ENCODE results near the gene FXR2. TPM values are rescaled to one million over a fixed set of nuclear protein-coding genes. Genes with fewer than 3 reads are reported as not detected.

The FXR2 gene
- total RNA-seq, 1 experiment from 2014 or later: 20.3 TPM

DNA sequence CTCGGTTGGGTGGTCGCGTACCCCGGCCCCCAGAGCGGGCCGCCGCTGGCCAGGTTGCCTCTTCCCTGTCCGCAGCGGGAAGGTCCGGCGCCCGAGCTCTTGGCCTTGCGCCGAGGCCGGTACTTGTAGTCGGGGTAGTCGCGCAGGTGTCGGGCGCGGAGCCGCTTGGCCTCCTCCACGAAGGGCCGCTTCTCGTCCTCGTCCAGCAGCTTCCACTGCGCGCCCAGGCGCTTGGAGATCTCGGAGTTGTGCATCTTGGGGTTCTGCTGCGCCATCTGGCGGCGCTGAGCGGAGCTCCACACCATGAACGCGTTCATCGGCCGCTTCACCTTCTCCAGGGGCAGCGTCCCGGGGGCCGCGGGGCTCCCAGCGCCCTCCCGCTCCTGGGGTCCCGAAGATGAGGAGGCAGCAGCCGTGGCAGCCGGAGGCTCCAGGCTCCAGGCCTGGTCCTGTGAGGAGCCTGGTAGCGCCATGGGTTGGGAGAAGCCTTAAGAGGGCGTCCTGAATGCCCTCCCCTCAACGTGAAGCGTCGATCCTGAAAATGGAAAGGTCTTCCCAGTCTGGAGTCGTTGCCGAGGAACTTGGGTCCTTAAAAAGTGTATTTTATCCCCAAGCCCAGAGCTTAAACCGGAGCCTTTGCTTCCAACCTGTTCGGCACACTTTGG is 25.4 kb downstream of the FXR2 start:
- no peak for DNase-seq (ENCODE audit: low read depth)

DNA sequence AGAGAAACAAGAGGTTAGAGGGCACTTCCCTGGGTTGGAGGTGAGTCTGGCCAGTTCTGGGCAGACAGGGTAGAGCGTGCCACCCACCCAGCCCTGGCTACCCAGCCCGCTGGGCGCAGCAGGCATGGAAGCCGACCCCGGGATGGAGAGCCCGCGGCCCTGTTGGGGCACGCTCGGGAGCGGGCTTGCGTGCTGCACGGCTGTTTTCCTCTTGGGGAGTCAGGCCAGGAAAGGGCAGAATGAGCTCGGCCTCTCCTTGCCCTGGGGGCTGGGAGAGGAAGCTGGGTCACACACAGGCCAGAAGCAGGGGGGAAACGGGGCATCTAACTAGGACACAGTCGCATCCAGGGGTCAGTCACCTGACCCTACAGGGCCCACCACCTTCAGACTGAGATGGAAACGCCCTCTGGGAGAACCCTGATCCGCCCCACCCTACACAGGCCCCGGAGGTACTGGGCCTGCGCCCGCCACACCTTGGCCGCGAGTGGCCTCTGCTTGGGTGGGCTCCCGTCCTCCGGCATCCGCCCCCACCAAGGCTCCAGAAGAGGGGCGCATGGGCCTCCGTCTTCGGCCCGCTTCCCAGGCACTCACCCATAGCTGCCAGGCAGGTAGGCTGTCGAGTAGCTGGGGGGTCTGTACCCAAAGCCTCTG is 26.0 kb downstream of the FXR2 start:
- peak; percentile 58 for DNase-seq (ENCODE audit: low read depth)

DNA sequence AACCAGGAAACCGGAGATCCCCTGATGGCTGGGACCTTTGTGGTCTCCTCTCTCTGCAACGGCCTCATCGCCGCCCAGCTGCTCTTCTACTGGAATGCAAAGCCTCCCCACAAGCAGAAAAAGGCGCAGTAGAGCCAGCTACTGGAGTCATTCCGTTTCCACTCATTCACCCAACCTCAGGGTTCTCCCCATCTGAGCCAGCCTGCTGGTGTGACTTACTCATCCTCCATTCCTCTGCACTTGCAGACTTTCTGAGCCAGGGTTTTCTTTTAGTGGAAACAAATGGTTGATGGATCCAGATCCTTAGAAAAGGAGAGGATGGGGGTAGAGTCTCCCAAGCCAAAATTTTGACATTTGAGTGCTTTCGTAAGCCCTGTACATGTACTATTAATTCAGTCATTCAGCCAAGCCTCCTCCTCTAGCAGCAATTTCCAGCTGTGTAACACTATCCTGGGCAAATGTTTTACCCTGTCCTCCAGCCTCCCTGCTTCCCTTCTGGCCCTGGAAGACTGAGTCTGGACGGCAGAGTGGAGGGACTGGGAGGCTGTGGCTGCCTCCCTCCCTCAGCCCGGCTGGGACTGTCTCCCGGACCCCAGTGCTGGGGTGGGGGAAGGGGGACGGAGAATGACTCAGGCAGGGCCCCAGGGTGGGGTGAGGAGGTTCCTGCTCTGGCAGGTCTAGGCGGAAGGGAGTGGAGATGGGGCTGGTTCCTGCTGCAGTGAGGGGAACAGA is 27.1 kb downstream of the FXR2 start:
- peak; percentile 94 for DNase-seq (ENCODE audit: low read depth)

DNA sequence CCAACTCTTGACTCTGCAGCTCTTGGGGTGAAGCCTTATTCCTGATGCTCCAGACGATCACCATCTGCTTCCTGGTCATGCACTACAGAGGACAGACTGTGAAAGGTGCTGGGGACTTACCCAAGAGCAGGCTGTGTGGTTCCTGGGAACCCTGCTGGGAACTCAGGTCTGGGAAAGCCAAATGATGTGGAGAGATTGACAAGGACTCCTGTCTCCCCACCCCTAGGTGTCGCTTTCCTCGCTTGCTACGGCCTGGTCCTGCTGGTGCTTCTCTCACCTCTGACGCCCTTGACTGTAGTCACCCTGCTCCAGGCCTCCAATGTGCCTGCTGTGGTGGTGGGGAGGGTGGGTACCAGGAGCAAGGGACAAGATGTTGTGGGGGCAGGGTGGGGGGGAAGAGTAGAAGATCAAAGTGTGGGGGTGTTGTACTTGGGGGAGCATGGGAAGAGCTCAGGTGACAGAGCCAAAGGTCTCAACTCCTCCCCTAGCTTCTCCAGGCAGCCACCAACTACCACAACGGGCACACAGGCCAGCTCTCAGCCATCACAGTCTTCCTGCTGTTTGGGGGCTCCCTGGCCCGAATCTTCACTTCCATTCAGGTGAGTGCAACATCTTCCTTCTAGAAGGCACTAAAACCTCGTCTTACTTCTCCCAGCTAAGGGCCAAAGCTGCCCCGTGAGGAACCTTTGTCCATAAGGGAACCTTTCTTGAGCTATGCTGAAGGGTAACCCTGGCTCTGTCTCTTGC is 27.9 kb downstream of the FXR2 start:
- DNase-seq (ENCODE audit: low read depth): no peak

DNA sequence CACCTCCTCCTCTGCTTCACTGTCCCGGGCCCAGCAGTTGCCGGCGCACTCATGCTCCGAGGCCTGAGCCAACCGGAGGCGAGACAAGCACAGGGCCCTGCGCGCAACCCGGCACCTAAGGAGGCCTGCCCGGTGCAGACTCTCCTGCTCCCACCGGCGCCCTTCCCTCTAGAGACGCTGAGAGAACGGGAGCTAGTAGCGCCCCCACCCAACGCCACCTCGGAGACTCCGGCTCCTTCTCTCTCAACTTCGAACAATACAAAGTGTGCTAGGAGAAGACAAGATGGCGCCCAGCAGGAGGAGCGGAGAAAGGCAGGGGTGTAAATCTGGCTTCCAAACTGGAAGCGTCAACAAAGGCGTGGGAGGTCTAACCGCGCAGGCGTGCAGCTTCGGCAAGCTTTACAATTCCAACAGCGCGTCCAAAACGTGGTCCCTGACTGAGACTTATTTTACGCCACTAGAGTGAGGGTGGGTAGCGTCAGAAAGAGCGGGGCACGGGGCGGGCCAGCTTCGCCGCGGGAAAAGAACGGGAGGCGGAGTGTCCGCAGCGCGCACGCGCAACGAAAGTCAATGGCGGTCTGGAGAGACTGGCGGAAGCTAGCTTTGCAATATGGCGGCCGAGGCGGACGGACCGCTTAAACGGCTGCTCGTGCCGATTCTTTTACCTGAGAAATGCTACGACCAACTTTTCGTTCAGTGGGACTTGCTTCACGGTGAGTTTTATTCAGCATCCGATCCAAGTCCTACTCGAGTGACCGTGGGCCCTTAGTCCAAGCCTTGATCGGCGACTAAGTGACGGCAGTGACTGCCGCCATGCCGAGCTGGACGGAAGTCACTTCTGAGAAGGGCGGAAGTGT is 31.2 kb downstream of the FXR2 start, which contains the start of gene MPDU1:
Gene MPDU1, plus strand, starts transcription at position 600 of the 857 bp plus-strand sequence. Its CDS starts 11 bp downstream, at position 611.
- peak; percentile 96 for DNase-seq (ENCODE audit: low read depth)

DNA sequence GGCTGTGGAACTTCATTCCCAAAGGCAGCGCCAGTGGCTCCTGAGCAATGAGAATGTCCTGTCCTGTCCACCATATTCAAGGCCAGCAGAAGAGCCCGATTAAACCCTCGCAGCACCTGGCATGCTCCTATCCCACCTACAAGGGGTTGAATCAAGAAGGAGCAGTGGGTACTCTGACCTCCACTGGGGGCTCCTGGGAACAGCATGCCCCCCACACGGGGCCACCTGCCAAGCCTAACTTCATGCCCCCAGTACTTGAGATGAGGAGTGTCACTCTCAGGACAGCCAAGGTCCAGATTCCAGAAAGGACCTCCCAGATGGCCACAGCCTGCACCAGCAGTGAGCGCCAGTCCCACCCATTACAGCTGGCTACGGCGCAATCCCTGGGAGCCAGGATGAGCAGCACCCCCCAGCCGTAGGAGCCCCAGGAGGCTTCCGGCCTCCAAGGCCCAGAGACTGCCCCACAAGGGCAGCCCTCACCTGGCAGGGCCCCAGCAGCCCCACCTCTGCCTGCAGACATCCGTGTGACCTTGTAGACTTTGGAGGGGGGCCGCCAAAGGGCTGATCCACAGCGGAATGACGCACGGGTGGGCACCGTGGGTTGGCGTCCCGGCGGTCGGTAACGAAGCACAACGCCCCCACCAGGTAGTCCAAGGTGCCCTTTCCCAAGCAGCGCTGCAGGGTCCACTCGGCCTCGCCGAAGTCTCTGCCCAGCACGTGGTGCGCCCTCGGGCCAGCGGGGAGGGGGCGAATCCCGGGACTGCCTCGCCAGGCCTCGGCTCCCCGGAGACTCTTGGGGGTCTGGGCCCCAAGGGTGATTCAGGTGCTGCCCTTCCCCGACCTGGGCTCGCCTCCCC is 32.1 kb downstream of the FXR2 start:
- no peak for DNase-seq (ENCODE audit: low read depth)

DNA sequence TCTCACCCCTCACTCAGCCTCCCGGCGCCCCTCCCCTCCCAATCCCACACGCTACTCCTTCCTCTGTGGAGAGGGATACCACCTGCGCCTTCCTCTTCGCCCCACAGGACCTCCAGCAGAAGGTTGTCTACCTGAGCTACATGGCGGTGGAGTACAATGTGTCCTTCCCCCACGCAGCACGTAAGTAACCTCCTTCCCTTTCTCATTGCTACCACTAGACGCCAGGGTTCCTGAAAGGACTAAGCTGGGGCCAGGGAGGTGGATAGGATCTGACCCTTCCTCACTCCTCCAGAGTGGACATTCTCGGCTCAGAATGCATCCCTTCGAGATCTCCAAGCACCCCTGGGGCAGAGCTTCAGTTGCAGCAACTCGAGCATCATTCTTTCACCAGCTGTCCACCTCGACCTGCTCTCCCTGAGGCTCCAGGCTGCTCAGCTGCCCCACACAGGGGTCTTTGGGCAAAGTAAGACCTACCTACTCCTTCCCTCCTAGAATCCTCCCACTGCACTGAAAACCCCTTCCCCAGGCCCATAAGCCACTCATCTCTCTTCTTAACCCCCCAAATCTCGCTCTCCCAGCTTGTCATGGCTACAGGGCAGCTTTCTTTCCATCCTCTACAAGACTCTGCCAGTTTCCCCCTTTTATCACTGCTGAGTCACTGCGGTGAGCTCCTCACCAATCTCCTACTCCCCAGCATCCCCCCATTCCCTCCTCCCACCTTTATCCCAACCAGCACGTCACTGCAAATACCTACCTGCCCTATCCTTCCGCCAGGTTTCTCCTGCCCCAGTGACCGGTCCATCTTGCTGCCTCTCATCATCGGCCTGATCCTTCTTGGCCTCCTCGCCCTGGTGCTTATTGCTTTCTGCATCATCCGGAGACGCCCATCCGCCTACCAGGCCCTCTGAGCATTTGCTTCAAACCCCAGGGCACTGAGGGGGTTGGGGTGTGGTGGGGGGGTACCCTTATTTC is 33.8 kb downstream of the FXR2 start:
- peak; percentile 46 for DNase-seq (ENCODE audit: low read depth)

DNA sequence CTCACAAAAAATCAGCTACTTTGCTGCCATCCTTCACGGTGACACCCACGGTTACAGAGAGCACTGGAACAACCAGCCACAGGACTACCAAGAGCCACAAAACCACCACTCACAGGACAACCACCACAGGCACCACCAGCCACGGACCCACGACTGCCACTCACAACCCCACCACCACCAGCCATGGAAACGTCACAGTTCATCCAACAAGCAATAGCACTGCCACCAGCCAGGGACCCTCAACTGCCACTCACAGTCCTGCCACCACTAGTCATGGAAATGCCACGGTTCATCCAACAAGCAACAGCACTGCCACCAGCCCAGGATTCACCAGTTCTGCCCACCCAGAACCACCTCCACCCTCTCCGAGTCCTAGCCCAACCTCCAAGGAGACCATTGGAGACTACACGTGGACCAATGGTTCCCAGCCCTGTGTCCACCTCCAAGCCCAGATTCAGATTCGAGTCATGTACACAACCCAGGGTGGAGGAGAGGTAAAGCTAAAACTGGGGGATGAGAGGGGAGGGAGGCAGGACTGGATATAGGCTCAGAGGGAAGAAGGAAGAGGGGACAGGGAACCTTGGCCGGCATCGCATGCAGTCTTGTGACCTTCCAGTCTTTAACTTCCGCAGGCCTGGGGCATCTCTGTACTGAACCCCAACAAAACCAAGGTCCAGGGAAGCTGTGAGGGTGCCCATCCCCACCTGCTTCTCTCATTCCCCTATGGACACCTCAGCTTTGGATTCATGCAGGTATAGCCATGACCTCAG is 34.7 kb downstream of the FXR2 start:
- DNase-seq (ENCODE audit: low read depth): no peak

DNA sequence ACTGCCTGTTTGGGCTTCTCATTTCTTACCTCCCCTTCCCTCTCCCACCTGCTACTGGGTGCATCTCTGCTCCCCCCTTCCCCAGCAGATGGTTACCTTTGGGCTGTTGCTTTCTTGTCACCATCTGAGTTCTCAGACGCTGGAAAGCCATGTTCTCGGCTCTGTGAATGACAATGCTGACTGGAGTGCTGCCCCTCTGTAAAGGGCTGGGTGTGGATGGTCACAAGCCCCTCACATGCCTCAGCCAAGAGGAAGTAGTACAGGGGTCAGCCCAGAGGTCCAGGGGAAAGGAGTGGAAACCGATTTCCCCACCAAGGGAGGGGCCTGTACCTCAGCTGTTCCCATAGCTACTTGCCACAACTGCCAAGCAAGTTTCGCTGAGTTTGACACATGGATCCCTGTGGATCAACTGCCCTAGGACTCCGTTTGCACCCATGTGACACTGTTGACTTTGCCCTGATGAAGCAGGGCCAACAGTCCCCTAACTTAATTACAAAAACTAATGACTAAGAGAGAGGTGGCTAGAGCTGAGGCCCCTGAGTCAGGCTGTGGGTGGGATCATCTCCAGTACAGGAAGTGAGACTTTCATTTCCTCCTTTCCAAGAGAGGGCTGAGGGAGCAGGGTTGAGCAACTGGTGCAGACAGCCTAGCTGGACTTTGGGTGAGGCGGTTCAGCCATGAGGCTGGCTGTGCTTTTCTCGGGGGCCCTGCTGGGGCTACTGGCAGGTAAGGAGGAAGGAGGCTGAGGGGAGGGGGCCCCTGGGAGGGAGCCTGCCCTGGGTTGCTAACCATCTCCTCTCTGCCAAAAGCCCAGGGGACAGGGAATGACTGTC is 35.5 kb downstream of the FXR2 start, which contains the start of gene CD68:
Gene CD68, plus strand, starts transcription at position 638 of the 833 bp plus-strand sequence. Its CDS starts 40 bp downstream, at position 678.
- peak; percentile 93 for DNase-seq (ENCODE audit: low read depth)

DNA sequence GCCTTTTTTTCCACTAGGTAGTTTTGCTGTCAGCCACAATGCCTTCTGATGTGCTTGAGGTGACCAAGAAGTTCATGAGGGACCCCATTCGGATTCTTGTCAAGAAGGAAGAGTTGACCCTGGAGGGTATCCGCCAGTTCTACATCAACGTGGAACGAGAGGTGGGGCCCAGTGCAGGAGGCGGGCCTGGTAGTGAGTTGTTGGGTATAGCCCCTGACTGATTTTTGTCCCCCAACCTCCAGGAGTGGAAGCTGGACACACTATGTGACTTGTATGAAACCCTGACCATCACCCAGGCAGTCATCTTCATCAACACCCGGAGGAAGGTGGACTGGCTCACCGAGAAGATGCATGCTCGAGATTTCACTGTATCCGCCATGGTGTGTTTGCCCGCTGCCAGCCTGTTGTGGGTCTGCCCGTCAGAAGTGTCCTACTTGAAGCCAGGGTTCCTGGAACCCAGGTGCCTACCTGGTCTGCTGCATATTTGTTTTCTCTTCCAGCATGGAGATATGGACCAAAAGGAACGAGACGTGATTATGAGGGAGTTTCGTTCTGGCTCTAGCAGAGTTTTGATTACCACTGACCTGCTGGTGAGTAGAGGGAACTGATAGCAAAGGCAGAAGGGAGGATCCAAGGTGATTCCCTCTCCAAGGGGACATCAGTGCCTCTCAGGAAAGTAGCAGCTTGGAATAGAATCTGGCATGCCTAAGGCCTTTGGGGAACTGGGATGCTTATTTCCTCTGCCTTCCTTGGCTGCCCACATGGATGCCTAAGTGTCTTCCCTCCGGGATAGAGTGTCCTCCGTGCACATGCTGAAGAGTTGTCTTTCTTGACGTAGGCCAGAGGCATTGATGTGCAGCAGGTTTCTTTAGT is 37.1 kb downstream of the FXR2 start:
- no peak for DNase-seq (ENCODE audit: low read depth)

DNA sequence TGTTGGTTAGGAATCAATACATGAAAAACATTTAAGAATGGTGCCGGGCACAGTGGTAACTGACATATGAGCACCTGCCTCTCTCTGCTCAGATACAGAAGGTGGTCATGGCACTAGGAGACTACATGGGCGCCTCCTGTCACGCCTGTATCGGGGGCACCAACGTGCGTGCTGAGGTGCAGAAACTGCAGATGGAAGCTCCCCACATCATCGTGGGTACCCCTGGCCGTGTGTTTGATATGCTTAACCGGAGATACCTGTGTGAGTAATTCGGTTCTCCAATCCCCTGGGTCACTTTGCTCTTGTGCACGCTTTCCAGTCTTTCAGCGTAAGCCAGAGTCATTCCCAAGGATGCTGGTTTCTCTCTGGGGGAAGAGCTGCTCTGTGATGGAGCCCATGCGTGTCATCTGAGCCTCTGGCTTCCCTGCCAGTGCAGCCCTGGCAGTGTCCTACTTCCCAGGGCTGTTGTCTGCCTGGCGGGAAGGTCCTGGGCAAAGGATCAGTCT is 38.2 kb downstream of the FXR2 start:
- DNase-seq (ENCODE audit: low read depth): no peak

DNA sequence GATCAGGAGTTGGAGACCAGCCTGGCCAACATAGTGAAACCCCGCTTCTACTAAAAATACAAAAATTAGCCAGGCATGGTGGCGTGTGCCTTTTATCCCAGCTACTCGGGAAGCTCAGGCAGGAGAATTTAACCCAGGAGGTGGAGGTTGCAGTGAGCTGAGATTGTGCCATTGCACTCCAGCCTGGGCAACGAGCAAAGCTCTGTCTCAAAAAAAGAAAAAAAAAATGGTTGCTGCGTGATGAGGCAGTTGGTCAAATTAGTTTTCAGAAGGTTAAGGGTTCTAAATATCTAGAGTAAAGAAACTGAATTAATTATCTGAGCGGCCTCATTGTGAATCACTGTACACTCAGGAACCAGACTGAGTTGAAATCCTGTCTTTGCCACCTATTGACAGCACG is 38.7 kb downstream of the FXR2 start:
- DNase-seq (ENCODE audit: low read depth): no peak

DNA sequence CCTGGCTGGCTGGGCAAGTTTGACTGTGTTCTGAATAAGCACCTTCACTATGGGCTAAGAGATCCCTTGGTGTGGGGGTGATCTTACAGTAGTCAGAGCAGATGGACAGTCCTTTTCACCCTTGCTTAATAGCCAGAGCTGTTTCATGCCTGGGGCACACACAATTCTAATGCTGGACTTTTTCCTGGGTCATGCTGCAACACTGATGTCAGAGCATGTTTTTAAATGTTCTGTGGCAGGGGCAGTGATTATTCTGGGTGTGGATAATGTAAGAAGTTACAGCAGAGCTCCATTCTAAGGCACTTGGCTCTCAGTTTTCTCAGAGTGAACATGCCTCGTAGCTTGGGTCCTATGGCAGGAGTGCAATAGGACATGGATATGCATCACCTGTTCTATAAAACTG is 39.2 kb downstream of the FXR2 start:
- DNase-seq (ENCODE audit: low read depth): no peak

DNA sequence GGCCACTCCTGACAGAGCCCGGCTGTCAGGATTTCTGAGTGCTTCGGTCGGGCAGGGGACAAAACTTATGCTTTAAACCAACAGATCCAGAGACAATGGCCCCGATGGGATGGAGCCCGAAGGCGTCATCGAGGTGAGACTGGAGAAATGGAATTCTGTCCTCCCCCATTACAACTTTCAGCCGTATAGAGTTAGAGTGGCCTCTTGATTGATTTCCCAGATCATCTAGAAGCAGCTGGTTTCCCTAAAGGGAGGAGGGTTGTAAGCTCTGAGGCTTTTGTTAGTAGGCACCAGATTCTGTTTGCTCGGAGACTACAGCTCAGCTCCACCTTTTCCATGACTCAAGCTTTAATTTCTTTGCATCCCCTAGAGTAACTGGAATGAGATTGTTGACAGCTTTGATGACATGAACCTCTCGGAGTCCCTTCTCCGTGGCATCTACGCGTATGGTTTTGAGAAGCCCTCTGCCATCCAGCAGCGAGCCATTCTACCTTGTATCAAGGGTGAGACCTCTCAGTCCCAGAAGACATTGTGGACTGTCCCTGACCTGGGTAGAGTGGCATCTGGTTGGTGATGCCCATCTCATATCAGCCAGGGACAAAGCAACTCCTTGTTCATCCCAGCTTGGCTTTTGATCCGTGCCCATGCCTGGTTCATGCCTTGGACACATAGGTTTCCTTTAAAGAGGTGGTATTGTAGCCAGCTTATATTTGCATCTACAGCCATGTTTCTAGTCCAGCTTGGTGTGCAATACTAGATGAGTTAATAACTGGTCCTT is 40.3 kb downstream of the FXR2 start:
- DNase-seq (ENCODE audit: low read depth): no peak
